SKM-1 treated with dmso at 0.1 percent for 144 hours (cell line): ENCODE measurements around the gene RGL3.

Source experiments
- DNase-seq: peaks from one replicate; lab custom pipeline; 2025; ENCODE audit not compliant: unreplicated experiment; lab: John Stamatoyannopoulos, UW

The RGL3 gene

DNA sequence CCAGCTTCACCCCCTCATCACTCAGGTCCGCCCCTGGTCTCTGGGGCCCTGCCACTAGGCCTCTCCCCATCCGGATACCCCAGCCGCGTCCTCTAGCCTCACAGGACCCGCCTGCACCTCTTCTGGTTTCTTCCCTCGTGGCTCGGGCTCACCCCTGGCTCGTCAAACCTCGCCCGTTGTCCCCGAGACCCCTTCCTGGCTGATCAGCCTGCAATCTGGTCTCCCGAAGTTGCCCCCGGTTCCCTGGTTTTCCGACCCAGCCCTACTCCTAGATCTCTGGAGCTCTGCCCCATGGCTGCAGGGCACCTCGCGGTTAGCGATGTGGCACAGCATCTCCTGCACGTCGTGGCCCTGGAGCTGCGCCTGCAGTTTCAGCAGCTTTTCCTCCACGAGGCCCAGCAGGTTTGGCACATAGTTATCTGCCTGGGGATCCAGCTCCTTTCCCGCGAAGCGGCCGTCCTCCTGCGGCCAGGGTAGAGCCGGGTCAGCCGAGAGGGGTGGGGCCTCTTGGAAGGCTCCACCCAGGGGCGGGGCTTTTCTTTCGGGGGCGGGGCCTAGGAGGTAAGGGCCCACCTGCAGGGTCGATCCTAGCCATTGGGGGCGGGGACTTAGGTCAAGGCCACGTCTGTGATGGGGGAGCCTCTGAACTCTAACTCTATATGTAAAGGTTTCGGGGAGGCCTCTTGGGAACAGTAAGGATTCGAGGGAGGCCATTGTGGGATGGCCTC, 2.4 kb upstream of the RGL3 start:
- DNase-seq: no peak

DNA sequence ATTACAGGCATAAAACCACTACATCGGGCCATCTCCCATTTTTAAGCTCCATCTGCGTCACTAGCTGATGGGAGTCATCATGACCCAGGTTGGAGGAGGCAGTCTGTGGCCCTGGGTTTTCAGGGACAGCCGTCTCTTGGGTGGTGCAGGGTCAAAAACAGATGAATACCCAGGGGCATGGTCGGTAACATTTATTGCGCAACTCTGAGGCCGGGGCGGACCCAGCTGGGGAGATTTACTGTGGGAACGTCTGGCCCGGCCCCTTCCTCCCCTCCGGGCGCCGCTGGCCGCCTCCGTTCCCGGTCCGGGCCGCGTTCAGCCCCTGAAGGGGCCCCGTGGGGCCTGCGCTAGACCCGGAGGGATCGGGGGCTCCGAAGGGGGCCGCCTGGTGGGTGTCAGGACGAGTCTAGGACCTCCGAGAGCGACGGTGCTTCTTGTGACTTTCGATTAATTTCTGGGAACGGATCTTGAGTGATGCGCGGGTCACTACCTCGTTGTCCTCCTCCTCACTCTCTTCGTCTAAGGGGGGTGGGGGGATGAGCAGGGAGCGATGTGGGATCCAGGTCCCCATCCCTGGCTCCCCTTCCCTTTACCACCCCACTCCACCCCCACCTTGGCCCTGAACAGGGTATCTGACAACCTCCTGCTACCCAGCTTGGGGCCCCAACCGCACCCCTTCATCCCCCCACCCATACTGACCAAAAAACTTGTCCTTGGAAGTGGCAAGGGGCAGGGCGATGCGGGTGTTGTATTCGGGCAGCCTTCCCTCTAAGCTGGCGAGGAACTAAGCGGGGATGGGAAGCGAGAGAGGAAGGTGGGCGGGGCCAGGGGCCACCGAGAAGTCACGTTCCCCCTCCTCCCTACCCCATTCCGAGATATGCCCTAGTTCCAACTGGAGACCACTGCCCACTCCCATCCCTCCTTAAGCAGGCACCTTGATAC, 1.6 kb upstream of the RGL3 start:
- DNase-seq: no peak

DNA sequence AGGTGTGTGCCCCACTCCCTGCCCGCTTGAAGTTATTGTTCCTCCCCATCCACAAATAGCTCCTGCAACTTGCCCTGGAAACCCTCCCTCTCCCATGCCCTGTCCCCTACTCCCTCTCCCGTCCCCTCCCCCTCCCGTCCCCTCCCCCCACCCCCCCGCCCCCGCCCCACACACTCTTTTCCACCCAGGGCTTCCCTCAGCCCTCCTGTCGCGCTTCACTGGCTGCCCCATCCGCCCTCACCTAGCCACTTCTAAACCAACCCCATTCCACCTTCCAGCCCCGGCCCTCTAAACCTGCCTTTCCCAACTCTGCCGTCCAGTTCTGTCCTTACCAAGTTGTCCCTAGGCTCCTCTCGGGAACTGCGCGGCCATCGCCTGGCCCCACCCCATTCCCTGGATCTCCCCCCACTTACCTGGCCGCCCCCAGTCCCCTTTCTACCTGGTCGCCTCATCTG, 993 bp downstream of the RGL3 start:
- DNase-seq: no peak

DNA sequence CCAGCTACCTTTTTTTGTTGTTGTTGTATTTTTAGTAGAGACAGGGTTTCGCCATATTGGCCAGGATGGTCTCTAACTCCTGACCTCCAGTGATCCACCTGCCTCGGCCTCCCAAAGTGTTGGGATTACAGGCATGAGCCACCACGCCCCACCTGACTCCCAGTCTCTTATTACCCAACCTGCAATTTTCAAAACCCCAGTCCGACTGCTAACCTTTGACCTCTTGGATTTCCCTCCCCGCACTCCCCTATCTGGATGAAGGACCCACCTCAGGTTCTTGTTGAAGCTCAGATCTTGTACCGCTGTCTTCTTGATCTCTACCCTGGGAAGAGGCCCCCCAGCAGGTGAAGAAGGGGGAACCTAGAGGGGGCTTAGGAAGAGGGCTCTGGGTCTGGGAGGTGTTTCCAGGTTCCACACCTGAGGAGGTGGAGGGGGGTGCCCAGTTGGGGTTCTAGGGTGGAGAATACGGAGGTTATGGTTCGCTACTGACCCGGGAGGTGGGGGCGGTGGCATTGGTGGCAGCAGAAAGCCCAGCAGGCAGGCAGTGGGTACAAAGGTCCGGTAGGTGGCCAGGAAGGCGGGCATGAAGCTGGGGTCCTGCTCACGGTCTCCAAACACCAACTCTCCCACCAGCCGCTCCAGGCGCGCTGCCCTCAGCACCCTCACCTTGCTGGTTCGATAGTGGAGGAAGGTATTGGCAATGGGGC, 2.6 kb downstream of the RGL3 start:
- DNase-seq: no peak

DNA sequence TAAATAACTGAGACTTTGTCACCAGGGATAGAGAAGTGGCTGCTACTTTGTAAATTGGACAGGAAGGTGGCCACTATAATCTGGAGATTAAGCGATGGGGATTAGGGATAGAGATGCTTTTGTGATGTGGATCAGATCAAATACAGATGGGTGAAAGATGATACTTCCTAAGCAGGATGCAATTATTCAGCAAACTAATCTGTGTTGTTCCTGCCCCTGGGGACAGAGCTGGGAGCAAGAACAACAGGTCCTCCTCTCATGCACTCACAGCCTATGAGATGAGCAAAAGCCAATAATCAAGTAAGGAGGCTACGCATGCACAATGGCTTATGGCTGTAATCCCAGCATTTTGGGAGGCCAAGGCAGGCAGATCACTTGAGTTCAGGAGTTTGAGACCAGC, 4.6 kb downstream of the RGL3 start:
- DNase-seq: no peak

DNA sequence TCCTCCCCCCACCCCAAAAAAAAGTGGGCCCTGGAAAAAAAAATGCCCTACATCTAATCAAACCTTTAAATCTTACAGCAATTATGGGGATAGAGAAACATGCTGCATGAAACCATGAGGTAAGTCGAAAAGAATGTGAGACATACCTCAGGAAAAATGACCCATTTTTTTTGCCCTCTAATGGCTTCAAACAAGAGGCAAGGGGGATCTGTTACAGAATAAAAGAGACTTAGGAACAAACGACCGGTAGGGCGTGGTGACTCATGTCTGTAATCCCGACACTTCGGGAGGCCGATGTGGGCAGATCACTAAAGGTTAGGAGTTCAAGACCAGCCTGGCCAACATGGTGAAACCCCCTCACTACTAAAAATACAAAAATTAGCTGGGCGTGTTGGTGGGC, 8.4 kb downstream of the RGL3 start:
- DNase-seq: no peak

DNA sequence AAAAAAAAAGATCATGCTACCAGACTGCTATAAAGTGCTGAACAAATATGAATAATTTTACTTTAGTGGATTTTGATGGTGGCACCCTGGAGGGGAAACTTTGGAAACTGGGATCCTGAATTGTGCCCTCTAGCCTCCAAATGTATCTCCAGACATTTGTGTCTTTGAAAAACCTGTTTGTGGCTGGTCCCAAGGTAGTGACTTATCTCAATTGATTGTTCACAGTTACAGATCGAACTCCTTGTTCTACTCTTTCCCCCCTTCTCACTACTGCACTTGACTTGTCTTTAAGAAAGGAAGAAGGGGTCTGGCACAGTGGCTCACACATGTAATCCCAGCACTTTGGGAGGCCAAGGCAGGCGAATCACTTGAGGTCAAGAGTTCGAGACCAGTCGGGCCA, 10.5 kb downstream of the RGL3 start:
- DNase-seq: no peak

DNA sequence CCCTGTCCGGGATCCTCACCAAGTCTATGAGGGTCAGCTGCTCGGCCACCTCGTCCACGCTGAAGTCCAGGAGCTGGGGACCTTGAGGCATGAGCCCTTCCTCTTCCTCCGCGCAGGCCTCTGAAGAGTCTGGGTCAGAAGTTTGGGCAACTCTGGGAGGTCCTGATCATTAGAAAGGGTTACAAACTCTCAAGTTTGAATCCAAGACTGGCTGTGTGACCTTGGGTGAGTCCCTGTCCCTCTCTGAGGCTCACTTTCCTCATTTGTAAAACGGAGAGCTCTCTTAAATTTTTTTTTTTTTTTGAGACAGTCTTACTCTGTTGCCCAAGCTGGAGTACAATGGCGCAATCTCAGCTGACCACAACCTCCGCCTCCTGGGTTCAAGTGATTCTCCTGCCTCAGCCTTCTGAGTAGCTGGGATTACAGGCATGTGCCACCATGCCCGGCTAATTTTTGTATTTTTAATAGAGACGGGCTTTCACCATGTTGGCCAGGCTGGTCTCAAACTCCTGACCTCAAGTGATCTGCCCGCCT, 12.3 kb downstream of the RGL3 start:
- DNase-seq: peak; percentile 44

DNA sequence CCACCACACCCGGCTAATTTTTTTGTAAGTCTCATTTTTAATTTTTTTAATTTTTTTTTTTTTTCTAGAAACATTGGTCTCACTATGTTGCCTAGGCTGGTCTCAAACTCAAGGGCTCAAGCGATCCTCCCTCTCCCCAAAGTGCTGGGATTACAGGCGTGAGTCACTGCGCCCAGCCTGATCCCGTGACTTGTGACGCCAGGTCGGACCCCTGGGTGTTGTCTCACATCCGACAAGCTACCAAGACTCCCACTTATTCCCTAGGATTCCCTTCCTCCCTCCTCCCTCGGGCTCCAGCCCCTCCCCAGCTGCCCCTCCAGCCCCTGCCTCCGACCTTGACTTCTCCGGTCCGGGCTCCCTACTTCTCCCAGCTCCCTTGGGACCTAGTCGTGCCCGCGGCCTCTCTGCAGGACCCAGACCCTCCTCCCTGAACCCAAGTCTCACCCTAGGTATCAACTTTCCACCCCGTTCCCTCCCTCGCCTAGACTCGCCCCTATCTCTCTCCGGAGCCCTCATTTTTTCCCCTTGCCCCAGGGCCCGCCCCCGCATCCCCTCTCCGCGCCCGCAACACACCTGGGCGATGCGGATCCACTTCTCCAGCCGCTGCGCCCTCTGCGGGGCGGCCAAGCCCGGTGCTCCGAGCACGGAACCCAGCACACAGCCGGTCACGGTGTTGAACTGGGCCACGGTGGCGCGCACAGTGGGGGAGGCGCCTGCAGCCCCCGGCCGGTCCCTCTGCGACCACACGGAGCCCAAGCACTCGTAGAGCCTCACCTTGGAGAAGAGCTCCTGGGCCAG, 13.1 kb downstream of the RGL3 start:
- no peak for DNase-seq

DNA sequence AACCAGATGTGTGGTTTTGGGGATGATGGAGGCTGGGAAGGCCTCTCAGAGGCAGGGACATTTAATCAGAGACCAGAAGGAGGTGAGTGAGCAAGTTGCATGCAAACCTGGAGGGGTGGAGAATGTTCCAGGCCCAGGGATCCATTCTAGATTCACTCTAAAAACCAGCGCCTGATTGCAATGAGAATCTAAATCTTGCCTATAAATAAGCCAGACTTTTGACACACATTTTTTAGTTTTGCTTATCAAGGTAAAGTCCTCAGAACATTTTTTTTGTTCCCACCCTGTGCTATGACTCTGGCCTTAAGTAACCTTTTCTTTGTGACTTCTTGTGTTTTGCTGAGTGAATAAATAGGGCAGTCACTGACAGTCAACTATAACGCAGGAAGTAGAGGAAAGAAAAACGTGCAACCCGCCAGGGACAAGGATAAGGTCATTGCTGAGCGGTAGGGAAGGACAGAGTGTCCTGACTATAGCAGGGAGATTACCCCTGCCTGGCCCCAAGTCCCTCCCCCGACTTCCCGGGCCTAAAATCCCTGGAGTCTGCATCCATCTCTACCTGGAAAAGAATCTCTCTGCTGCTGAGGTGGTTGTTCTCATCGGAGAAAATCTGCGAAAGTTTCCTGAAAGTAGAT, 14.4 kb downstream of the RGL3 start:
- no peak for DNase-seq

DNA sequence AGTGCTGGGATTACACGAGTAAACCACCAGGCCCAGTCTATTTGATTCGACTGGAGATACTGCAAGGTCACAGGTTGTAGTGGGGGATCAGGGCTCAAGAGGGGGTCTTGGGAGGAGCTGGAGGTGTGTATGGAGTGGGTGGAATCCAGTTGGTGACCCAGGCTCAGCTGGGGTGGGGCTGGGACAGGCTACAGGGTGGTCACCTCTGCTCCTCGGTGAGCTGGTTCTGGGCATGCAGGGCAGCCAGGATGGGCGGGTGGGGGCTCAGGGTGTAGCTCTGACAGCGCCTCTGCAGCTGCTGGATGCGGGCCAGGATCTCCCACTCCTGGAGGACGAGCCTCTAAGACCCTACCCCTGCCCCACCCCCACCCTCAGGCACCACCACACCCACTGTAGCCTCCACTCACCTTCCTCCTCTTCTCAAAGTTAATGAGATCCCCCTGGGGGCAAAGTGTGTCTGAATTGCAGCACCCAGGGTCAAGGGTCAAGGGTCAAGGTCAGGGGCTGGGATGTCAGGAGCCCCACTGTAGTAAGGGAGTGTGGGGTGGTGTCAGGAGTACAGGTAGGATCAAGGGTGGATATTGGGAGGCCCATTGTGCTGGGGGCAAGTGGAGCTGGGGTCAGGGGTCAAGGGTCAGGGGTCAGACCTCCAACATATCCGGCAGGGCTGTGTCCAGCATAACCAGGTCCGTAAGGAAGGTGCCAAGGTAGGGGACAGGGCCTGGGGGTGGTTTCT, 17.1 kb downstream of the RGL3 start:
- DNase-seq: no peak

DNA sequence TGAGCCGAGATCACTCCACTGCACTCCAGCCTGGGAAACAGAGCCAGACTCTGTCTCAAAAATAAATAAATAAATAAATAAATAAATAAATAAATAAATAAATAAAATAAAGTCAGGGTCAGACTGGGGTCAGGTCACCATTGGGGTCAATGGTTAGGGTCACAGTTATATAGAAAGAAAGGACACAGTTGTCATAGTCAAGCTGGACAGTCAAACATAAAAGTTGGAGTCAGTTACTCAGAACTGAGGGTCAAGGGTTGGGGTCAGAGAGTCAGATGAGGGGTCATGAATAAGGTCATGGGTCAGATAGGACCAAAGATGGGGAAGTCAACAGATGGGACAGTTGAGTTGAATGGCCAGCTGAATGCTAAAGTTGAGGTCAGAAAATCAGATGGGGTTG, 18.3 kb downstream of the RGL3 start:
- DNase-seq: no peak

DNA sequence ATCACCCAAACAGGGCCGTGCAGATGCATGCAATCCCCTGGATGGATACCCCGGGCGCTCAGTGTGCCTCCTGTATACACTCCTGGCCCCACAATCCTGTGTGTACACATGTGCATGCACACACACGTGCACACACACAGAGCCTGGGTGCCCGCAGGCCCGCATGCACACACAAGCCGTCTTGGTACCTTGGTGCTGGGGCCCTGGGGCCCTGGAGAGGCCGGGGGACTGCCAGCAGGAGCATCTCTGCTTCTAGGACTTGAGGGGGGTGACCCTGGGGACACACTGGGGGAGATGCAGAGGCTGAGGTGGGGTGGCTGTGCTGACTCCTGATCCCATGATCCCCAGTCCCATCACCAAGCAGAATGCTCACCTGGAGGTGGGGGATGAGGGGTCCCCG, 19.4 kb downstream of the RGL3 start:
- DNase-seq: no peak

DNA sequence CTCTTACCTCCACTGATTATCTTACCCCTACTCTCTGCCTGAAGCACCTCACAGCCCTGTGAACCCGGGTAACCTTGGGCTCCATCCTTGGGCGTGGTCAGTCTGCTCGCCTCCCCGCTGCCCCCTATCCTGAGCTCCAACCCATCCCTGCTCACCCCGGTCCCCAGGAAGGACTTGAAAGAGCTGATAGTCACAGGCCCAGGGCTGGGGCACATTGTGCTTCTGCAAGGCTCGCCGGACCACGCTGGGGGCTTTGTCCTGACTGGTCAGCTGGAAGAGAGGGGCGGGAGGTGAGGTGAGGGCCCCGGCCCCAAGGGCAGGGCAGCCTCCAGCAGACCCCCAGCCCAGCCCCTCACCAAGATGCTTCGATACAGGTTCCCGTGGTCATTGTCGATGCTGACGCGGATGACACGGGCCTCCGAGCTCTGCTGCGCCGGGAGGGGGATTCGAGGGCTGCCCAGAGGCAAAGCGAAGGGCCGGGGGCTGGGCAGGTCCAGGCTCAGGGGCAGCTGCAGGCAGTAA, 22.0 kb downstream of the RGL3 start:
- no peak for DNase-seq

DNA sequence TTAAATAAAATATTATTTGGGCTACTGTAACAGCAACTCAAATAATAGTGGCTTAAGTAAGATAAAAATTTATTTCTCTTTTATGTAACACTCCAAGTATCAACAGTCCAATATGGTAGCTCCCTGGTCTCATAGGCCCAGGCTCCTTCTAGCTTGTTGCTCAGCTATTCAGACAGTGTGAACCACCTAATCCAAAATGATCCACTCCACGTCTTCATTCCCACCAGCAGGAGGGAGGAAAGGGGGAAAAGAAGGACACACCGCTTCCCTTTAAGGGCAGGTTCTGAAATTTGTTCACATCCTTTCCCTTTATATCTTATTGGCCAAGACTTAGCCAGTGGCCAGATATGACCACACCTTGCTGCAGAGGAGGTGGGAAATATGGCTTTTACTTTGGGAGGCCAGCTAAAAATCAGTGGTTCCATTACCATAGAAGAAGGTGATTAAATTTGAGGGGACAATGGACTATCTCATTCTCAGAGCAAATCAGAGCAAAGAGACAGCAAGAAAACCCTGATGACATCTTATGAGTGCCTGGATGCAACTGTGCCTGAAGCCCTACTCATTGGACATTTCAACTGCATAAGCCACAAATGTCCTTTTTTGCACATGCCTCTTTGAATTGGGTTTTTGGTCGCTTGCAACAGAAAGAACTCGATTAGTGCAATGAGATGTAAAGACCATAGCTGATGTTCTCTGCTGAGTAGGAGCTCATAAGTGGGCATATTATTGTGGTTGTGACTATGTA, 28.0 kb downstream of the RGL3 start:
- no peak for DNase-seq

DNA sequence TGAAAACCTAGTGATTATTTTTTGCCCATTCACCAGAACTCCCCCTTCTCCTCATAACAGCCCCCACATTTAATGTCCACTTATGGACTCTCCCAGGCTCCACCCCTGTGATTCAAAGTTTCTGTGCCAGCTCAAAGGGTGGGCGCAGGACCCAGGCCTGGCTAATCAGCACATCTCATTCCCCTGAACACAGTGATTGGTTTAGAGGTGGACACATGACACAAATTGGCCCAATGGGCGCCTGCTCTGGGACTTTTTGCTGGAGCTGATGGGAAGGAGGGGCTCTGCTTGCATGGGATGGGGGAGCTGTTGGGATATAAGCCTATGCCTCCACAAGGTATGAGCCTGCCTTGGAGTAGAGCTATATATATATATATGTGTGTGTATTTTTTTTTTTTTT, 28.8 kb downstream of the RGL3 start:
- DNase-seq: no peak

DNA sequence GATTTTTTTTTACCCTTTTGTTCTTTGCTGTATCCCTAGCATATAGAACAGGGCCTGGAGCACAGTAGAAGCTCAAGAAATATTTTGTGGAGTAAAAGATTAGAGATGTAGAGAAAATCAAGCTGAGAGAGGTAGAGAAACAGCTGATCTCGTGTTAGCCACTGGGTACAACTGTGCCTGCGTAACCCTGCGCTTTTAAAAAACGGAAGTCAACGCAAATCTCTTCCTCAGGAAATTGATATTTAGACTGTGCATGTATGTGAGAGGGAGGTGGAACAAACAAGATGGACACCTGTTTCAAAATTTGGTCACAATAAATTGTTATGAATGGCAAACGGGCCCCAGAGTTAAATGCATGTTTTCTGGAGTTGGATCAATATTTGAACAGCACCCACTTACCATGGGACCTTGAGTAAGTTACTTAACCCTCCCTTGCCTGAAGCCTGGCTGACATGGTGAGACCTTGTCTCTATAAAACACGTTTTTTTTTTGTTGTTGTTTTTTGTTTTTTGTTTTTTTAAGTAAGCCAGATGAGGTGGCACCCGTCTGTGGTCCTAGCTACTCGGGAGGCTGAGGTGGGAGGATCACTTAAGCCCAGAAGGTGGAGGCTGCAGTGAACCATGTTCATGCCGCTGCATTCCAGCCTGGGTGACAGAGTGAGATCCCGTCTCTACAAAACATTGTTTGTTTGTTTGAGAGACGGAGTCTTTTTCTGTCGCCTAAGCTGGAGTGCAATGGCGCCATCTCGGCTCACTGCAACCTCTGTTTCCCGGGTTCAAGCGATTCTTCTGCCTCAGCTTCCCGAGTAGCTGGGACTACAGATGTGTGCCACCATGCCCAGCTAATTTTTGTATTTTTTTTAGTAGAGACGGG, 31.7 kb downstream of the RGL3 start:
- no peak for DNase-seq

DNA sequence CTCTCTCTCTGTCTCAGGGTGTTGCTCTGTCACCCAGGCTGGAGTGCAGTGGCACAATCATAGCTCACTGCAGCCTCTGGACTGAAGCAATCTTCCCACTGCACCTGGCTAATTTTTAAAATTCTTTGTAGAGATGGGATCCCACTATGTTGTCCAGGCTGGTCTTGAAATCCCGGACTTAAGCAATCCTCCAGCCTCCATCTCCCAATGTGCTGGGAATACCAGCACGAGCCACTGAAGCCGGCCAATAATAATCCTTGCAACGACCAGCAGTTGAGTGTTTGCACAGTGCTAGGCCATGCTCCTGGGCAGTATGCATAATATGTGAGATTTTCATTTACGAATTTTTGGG, 34.4 kb downstream of the RGL3 start:
- no peak for DNase-seq
